HG03460 (cell line): Measurements from ENCODE around the gene CD68.

Experiments used
- ATAC-seq: cut with Tn5 transposase; IDR thresholded peaks from one replicate; pipeline ENCODE4 v1.9.1; 2021; ENCODE audit not compliant: unreplicated experiment

CD68 gene, protein sequence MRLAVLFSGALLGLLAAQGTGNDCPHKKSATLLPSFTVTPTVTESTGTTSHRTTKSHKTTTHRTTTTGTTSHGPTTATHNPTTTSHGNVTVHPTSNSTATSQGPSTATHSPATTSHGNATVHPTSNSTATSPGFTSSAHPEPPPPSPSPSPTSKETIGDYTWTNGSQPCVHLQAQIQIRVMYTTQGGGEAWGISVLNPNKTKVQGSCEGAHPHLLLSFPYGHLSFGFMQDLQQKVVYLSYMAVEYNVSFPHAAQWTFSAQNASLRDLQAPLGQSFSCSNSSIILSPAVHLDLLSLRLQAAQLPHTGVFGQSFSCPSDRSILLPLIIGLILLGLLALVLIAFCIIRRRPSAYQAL

DNA sequence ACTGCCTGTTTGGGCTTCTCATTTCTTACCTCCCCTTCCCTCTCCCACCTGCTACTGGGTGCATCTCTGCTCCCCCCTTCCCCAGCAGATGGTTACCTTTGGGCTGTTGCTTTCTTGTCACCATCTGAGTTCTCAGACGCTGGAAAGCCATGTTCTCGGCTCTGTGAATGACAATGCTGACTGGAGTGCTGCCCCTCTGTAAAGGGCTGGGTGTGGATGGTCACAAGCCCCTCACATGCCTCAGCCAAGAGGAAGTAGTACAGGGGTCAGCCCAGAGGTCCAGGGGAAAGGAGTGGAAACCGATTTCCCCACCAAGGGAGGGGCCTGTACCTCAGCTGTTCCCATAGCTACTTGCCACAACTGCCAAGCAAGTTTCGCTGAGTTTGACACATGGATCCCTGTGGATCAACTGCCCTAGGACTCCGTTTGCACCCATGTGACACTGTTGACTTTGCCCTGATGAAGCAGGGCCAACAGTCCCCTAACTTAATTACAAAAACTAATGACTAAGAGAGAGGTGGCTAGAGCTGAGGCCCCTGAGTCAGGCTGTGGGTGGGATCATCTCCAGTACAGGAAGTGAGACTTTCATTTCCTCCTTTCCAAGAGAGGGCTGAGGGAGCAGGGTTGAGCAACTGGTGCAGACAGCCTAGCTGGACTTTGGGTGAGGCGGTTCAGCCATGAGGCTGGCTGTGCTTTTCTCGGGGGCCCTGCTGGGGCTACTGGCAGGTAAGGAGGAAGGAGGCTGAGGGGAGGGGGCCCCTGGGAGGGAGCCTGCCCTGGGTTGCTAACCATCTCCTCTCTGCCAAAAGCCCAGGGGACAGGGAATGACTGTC lies at the start of gene CD68:
TSS of gene CD68 (plus strand) at position 638 of the 833 bp plus-strand sequence. CDS start at position 678, 40 bp downstream.
- ATAC-seq = no peak

DNA sequence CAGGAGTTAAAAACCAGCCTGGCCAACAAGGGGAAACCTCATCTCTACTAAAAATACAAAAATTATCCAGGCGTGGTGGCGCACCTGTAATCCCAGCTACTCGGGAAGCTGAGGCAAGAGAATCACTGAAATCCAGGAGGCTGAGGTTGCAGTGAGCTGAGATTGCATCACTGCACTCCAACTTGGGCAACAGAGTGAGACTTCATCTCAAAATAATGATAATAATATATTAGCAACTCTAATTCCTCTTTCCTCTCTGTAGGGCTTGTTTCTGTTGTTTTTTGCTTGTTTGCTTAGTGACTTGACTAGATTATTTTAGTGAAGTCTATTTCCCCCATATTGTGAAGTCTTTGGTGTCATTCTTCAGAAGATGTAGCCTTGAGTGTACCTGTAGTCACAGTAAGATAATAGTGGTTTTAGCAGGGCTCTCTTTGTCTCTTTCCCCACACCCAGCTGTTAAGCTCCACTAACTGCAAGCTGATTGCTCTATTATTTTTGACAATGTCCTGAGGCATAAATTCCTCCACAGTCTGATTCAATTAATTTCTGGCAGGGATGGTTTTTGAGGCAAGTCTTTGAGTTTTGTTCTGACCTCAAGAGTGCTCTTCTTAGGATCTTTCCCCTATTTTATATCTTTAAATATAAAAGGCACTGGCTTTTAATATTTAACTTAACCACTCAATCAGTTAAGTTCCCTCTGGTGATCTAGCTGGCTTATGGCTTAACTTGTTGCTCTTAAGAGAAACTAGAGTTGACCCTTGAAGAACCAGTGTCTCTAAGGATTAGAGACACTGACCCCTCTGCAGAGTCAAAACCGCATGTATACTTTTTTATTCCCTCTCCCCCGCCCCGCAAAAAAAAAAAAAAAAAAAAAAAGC lies 49.2 kb upstream of the CD68 start:
- ATAC-seq = no peak

DNA sequence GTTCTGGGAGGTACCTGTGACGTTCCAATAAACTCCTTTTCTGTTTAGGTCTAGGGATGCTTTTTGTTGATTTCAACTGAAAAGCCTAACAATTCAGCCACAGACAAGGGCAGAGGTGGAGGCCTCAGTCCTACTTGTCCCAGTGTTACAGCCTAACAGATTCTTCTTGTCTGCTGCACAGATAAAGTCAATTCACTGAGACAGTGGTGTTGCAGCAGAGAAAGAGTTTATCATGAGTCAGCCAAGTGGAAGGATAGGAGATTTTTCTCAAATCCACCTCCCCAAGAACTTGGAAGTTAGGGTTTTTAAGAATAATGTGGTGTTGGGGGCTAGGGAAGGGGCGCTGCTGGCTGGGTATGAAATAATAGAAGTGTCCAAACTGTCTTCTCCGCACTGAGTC lies 41.4 kb upstream of the CD68 start:
- ATAC-seq = no peak

DNA sequence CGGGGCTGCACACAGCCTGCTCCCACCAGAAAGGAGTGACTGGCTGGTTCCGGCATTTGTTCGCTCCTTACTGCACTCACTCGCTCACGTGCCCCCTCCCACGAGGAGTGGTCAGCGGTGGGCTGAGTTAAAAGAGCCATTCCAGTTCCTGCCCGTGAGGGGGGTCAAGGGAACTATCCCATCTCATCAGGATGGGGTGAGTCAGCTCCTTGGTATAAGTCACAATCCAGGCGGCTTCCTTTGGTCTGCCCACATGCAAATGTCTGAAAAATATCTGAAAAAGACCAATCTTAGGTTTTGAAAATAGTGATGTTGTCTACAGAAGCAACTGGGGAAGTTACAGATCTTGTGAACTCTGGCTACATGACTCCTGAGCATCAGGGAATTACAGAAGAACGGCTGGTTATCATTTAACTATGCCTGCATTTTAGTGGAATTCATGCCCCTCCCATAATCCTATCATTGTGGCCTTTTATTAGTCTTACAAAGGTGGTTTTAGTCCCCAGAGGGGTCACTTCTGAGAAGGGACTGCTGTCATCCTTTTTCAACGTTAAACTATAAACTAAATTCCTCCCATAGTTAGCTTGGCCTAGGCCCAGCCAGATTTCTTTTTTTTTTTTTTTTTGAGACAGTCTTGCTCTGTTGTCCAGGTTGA lies 40.4 kb upstream of the CD68 start:
- ATAC-seq = no peak

DNA sequence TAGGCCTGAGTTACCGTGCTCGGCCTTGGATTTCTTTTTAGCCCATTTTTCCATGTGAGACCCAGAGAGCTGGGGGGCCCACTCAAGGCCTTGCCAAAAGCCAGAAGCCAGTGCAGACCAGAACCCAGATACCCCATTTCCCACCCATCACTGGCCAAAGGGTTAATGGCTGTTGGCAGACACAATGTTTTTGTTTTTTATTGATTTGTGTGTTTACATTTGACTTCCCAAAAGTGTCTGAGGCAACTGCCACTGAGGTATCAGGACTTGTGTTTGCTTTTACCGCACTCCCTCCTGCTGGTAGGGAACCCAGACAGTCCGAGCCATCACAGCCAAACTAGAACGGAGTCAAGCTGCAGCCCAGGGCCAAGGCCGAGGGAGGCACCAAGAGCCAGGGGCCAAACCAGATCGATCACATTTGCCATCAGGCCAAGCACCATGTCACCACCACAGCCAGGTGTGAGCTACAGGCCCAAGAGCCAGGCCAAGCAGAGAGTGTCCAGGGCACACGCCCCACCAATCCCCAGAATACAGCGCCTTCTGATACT lies 38.3 kb upstream of the CD68 start:
- ATAC-seq = no peak

DNA sequence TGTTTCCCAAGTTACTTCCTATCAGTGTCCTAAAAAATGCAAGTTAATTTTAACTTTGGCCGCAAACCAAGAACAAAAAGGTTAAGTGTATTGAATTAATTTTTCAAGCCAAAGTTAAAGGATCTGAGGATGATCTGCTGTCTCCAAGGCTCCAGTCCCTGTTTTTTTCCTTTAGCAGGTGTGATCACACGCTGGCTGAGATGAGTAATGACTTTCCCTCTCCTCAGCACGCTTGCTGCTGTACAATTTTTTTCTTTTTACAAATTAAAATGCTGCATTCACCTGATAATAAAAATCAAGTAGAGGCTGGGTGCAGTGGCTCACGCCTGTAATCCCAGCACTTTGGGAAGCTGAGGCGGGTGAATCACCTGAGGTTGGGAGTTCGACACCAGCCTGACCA lies 34.5 kb upstream of the CD68 start:
- no peak for ATAC-seq

DNA sequence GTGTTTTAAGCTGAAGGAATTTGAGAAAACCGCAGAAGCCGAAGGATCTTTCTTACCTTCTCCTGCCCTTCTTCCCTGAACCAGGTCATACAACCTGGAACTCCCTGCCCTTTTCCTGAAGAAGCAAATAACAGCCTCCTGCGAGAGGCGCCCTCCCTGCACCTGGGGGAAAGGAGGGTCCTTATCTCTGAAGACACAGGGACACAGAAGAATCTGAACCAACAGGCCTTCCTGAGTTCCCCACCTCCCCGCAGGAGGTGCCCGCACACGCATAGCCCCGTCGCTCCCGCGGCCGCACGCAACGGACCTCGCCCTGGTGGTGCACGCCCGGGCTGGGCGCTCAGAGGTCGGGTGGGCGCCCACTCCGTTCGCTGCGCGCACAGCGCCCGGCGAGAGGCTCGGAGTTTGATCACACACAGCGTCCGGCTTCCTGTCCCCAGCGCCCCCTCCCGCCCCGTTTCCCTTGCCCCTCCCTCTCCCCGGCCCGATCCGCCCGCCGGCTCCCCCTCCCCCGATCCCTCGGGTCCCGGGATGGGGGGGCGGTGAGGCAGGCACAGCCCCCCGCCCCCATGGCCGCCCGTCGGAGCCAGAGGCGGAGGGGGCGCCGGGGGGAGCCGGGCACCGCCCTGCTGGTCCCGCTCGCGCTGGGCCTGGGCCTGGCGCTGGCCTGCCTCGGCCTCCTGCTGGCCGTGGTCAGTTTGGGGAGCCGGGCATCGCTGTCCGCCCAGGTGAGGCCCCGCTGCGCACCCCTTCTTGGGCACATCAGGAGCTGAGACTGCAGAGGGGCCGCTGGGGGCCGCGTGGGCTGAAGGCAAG lies 30.6 kb upstream of the CD68 start, which contains the start of gene TNFSF12:
TSS of gene TNFSF12 (plus strand) at position 474 of the 816 bp plus-strand sequence. CDS start at position 570, 96 bp downstream.
- ATAC-seq = no peak

DNA sequence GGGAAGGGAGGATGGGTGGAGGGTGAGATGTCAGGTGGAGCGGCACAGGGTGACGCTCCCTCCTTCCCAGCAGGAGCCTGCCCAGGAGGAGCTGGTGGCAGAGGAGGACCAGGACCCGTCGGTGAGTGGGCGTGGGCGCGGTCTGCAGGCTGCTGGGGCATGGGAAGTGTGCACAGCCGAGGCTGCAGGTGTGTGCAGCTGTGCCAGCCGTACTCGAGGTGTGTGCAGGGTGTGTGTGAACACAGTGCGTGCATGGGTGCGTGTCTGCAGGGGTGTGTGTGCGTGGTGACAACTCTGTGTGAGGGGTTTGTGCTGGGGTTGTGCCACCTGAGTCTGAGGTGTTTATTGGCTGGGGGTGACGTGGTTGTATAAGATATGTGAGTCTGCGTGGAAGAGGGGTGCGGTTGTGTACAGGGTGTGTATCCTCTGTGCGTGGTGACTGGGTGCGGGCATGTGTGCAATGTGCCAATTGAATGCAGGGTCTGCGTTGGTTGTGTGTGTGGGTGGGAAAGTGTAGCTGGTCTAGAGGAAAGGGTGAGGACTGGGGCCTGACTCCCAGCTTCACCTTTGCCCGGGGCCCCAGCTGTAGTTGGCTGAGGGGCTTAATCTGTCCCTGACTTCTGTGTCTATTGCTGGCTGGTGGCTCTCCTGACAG lies 29.9 kb upstream of the CD68 start:
- no peak for ATAC-seq

DNA sequence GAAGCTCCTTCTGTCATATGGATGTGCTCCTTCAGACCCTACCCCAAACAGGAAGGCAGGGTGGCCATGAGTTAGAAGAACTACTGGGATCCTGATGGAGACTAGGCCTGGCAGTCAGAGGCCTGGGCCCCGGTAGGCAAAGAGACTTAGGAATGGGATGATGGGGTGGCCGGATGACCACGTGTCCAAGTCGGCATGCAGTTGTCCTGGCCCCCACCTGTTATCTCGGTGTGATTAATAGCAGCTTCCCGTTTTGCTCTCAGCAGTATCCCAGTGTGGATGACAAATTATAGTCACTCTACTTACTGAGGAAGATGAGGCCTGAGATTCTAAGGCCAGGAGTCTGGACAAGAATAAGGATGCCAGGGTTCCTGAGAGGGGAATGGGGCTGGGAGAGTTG lies 29.1 kb upstream of the CD68 start:
- no peak for ATAC-seq

DNA sequence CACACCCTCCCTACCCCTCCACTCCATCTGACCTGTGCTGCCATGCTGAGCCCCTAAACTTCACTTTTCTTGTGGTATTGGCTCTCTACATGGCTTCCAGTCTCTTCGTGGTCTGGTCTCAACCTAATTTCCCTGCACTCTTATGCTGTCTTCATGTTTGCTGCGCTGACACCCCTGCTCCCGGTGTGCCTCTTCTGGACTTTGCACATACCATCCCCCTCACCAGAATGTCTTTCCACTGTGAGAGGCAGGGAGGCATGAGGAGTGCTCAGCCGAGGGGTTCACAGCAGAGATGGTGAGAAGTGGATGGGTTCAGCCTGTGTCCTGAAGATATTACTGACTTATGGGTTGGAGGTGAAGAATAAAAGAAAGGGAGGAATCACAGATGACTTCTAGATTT lies 28.0 kb upstream of the CD68 start:
- ATAC-seq = no peak

DNA sequence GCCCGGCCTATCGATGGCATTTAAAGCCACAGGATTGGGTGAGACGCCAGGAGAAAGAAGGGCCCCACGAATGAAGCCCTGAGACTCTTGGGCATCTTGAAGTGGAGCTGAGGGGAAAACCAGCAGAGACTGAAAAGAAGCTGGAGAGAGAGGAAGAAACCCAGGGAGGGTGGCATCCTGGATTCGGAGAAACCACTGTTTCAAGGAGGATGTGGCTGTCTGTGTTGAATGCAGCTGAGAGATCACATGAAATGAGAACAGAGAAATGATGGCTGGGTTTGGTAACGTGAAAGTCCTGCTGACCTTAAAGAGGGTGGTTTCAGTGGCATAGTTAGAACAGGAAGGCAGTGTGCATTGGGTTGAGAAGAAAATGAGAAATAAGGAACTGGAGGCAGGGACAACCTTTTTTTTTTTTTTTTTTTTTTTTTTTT lies 26.8 kb upstream of the CD68 start:
- peak; percentile 69 for ATAC-seq

DNA sequence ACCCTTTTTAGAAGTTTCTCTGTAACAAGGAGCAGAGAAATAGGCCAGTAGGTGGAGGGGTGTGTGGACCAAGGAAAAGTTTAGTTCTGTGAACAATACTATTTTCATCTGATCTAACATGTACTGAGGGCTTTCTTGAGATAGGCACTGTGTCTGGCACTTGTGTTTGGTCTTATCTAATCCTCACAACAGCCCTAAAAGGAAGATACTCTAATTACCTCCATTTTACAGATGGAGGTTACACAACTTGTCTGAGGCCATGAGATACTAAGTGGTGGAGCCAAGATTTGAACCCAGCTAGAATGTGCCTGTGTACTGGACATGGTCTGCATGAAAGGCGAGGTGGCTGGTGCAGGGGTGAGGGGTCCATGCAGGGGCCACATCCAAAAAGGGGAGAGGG lies 26.1 kb upstream of the CD68 start:
- ATAC-seq = no peak

DNA sequence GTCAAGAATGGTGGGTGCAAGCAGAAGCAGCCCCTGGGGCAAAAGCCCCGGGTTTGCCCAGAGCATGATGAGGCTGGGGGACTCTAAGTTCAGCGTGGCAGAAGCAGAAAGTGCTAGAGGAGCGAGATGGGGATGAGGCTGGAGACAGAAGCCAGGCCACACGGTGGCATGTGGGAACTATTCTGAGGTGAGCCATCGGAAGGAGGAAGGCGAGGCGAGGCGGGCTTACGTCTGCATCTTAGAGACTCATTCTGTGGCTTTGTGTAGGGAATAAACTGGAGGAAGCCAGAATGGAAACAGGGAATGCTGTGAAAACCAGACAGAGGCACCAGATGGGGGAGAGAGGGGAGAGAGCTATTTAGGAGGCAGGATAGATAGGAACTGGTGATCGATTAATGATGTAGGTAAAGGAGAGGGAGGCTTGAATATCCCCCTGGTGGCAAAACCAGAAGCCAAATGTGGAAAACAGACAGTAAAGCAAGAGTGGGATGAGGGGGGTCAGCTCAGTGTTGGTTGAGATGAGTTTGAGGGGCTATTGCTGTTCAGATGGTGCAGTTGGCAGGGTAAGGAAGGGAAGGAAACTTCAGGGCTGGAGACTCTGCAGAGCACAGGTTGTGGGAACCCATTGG lies 24.0 kb upstream of the CD68 start:
- ATAC-seq = no peak

DNA sequence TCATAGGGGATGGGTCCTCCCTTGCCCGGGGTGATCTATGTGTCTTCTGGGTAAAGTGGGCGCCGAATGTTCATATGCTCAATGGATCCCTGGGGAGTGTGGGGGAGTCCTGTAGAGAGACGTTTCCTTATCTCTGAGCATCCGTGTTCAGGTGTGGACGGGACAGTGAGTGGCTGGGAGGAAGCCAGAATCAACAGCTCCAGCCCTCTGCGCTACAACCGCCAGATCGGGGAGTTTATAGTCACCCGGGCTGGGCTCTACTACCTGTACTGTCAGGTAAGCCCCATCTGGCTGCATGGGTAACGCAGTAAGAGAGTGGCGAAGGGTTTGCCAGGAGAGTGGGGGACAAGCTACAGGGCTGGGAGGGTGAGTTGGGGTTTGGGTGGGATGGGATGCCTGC lies 22.8 kb upstream of the CD68 start:
- no peak for ATAC-seq

DNA sequence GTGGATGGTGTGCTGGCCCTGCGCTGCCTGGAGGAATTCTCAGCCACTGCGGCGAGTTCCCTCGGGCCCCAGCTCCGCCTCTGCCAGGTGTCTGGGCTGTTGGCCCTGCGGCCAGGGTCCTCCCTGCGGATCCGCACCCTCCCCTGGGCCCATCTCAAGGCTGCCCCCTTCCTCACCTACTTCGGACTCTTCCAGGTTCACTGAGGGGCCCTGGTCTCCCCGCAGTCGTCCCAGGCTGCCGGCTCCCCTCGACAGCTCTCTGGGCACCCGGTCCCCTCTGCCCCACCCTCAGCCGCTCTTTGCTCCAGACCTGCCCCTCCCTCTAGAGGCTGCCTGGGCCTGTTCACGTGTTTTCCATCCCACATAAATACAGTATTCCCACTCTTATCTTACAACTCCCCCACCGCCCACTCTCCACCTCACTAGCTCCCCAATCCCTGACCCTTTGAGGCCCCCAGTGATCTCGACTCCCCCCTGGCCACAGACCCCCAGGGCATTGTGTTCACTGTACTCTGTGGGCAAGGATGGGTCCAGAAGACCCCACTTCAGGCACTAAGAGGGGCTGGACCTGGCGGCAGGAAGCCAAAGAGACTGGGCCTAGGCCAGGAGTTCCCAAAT lies 22.2 kb upstream of the CD68 start:
- ATAC-seq = no peak

DNA sequence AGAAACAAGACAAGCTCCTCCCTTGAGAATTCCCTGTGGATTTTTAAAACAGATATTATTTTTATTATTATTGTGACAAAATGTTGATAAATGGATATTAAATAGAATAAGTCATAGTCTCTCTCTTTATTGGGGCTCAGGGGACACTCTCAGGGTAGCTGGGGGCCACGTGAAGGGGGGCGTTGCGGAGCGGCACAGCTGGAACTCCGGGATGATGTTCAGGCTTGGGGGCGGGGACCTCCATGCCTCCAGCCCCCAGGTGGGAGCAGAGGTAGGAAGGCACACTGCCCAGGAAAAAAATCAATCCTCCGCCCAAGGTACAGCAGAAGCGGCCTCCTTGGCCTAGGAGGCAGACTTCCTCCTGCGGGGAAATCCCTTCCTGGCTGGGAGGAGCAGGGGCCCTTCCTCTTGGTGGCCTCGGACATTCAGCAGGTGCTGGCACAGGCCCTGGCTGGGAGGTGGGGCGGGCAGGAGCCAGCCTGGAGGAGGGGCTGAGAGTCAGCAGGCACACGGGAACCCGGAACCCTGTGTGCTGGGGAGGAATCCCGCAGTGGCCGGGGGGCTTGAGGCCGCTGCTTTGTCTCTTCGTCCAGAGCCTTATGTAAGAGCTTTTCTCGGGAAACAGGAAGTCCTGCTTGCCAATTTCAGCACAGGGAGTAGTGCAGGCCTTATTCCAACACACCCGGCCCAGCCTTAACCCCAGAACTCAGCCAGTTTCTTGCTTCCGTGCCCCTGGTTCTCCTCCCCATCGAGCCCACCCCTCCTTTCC lies 21.5 kb upstream of the CD68 start:
- ATAC-seq = peak; percentile 33

DNA sequence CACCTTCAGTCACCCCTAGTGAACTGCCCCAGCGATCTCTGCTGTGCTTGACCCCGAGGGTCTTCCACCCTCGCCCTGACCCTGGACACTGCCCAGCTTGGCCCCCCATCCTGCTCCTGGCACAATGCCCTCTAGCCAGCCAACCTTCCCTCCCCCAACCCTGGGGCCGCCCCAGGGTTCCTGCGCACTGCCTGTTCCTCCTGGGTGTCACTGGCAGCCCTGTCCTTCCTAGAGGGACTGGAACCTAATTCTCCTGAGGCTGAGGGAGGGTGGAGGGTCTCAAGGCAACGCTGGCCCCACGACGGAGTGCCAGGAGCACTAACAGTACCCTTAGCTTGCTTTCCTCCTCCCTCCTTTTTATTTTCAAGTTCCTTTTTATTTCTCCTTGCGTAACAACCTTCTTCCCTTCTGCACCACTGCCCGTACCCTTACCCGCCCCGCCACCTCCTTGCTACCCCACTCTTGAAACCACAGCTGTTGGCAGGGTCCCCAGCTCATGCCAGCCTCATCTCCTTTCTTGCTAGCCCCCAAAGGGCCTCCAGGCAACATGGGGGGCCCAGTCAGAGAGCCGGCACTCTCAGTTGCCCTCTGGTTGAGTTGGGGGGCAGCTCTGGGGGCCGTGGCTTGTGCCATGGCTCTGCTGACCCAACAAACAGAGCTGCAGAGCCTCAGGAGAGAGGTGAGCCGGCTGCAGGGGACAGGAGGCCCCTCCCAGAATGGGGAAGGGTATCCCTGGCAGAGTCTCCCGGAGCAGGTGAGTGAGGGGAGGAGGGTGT lies 20.7 kb upstream of the CD68 start, which contains the start of gene TNFSF13:
TSS of gene TNFSF13 (plus strand) at position 207 of the 776 bp plus-strand sequence. CDS start at position 497, 290 bp downstream.
- ATAC-seq = no peak
